Thymus (tissue), 11 donors: ENCODE data around the gene BACH2. TPM values are rescaled to one million over a fixed set of nuclear protein-coding genes. Genes with fewer than 3 reads are reported as not detected.
"Not testable (repeated sequence)": the region's sequence is repeated elsewhere in the genome, so short reads cannot be mapped to it uniquely, and the experiment has no call there.

Experiments used
- DNase-seq, 9 donors: peaks; one replicate each; pipeline ENCODE4 v3.0.0-alpha.2; 2013; ENCODE audit warnings: low spot score in 9 of 9, low read depth in 6 of 9, missing footprints in 1 of 9
- H3K27ac ChIP-seq, 2 donors: one replicate each; pipeline ENCODE4 v1.5.1; 2013; ENCODE audit warnings: control low read depth in 1 of 2, low read depth in 1 of 2, low read length in 1 of 2, mild to moderate bottlenecking in 1 of 2, moderate library complexity in 1 of 2
- H3K27me3 ChIP-seq, 2 donors: one replicate each; pipeline ENCODE4 v1.5.1; 2013; ENCODE audit warnings: low read length in 1 of 2; ENCODE audit not compliant: control insufficient read depth in 2 of 2, insufficient read depth in 1 of 2
- H3K36me3 ChIP-seq, 2 donors: one replicate each; pipeline ENCODE4 v1.5.1; 2013; ENCODE audit warnings: low read length in 1 of 2, mild to moderate bottlenecking in 1 of 2, moderate library complexity in 1 of 2; ENCODE audit not compliant: control insufficient read depth in 2 of 2, insufficient read depth in 2 of 2
- H3K4me1 ChIP-seq, 2 donors: one replicate each; pipeline ENCODE4 v1.5.1; 2013; ENCODE audit warnings: low read length in 2 of 2; ENCODE audit not compliant: control insufficient read depth in 2 of 2, insufficient read depth in 2 of 2
- H3K4me3 ChIP-seq, 2 donors: one replicate each; pipeline ENCODE4 v1.5.1; 2013; ENCODE audit warnings: low read length in 2 of 2, control low read depth in 1 of 2, mild to moderate bottlenecking in 1 of 2
- H3K9me3 ChIP-seq, 2 donors: one replicate each; pipeline ENCODE4 v1.5.1; 2013; ENCODE audit warnings: low read length in 1 of 2, mild to moderate bottlenecking in 1 of 2; ENCODE audit not compliant: control insufficient read depth in 2 of 2, insufficient read depth in 1 of 2
- WGBS: extraction: QIAGEN DNeasy Blood & Tissue Kit; methylation state at CpG from one replicate; pipeline ENCODE4 v1.1.7; 2013; 5-methylcytosine and 5-hydroxymethylcytosine counted together
- polyA plus RNA-seq: library from polyadenylated mRNA; stranded (reverse); fragments of 200-250 nt; gene quantifications from one replicate; pipeline ENCODE4 v1.2.3, GENCODE V29; 2013
- total RNA-seq: library from RNA; stranded (reverse); fragments of 120-200 nt; gene quantifications from one replicate; pipeline ENCODE4 v1.2.4, GENCODE V29; 2013
- donor health status: healthy.

The BACH2 gene
- total and polyA plus RNA-seq, 2 donors, result 12.3 to 12.7 TPM

DNA sequence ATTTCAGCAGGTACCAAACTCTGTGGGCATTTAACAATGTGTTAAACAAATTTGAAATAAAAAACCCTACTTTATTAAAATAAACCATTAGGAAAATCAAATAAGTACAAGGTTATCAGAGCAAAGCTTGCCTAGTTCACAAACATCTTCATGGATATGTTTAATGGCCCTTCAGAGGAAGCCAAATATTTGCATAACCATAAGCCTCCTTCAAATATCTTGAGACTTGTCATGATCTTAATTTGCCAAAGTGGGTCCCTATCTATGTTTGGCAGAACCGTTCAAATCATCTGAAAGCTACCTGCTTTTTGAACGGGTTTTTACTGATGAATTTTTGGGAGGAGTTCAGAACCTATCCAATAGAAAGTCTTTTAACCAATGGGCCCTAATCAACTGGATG lies 176.3 kb downstream of the BACH2 start:
- WGBS, result 96% methylated on average over 2 of the region's 2 CpGs
- no peak overlapping the region for H3K4me3 ChIP-seq

DNA sequence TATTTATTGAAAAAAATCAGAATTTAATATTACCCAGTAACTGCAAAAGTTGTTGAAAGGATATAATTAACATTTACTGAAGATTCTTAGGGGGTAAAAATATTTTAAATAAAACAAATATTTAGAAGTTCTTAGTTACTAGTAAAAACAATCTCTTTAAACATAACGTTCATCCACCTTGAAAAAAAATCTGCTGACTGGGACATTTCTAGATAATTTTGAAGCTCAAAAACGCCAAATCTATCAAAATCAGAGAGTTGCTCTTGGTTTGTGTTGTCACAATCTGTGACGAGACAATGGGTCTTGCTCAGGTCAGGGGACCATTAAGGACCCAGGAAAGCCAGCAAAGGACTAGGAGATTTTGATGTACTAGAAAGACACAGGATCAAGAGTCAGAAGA lies 177.0 kb downstream of the BACH2 start:
- no peaks in the 10 kb centered on the region for H3K36me3 ChIP-seq
- no peak overlapping the region for H3K4me3 ChIP-seq
- H3K9me3 ChIP-seq, result no peaks in the 10 kb centered on the region
- no peak for DNase-seq
- H3K4me1 ChIP-seq, result no peaks in the 10 kb centered on the region
- H3K27me3 ChIP-seq, result no peaks in the 10 kb centered on the region
- whole genome bisulfite sequencing, result 95% methylated on average over 3 of the region's 3 CpGs
- no peak overlapping the region for H3K27ac ChIP-seq

More for the DNA sequence above, 176.3 kb downstream of the BACH2 start:
- Histone ChIP-seq H3K9me3 (no peaks in the 10 kb centered on the region), H3K27ac (no peak overlapping the region), H3K27me3 (no peaks in the 10 kb centered on the region), H3K36me3 (no peaks in the 10 kb centered on the region), H3K4me1 (peaks cover 2% of the 10 kb centered on the region in 2 donors)
- no peak for DNase-seq

DNA sequence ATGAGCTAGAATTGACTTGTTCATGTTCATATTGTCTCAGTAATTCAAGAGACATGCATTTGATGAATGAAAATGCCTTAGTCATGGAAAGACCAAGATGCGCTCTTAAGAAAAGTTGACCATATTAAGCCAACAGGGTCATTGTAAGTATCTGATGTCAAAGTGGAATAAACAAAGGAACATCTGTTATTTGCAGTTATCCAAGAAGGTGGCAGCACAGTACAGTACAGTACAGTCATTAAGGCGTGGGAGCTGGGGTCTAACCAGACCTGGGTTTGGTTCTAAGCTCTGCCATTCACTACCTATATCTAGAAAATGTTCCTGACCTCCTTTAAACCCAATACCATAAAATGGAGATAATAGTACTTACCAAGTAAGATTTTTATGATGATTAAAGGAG lies 178.1 kb downstream of the BACH2 start:
- H3K27me3 ChIP-seq, result no peaks in the 10 kb centered on the region
- no peaks in the 10 kb centered on the region for H3K36me3 ChIP-seq
- WGBS, result 95% methylated on average over 2 of the region's 2 CpGs
- no peak overlapping the region for H3K27ac ChIP-seq
- no peaks in the 10 kb centered on the region for H3K9me3 ChIP-seq
- H3K4me1 ChIP-seq, result no peaks in the 10 kb centered on the region
- DNase-seq, result no peak
- H3K4me3 ChIP-seq, result no peak overlapping the region

DNA sequence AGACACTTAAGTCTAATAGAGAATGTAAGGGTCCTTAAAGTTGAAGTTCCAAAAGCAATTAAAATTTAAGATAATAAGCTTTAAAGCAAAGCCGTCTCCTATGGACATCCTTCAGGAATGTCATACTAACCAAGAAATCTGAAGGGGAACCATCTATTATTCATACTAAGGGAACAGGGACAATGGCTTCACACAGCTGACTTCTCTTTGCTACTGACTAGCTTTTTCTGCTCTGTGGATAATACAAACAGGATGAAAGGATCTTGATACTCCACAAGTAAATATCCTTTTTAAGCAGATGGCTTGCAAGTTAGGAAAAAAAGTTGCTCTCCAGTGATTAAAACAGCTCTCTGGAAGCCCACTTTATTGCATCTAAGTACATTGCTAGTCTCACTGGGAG lies 178.6 kb downstream of the BACH2 start:
- 96% methylated on average over 1 of the region's 1 CpG for WGBS
- Histone ChIP-seq H3K9me3 (no peaks in the 10 kb centered on the region), H3K4me3 (no peak overlapping the region), H3K36me3 (no peaks in the 10 kb centered on the region), H3K27ac (no peak overlapping the region), H3K4me1 (no peaks in the 10 kb centered on the region), H3K27me3 (no peaks in the 10 kb centered on the region)
- DNase-seq, result no peak

DNA sequence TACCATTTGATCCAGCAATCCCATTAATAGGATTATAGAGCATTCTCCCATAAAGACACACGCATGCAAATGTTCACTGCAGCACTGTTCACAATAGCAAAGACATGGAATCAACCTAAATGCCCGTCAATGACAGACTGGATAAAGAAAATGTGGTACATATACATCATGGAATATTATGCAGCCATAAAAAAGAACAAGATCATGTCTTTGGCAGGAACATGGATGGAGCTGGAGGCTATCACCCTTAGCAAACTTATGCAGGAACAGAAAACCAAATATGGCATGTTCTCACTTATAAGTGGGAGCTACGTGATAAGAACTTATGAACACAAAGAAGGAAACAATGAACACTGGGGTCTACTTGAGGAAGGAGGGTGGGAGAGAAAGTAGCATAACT lies 180.5 kb downstream of the BACH2 start:
- not testable (repeated sequence) for H3K9me3 ChIP-seq, DNase-seq, H3K27ac ChIP-seq, H3K27me3 ChIP-seq, H3K36me3 ChIP-seq, H3K4me3 ChIP-seq, H3K4me1 ChIP-seq
- 82% methylated on average over 3 of the region's 3 CpGs for WGBS

DNA sequence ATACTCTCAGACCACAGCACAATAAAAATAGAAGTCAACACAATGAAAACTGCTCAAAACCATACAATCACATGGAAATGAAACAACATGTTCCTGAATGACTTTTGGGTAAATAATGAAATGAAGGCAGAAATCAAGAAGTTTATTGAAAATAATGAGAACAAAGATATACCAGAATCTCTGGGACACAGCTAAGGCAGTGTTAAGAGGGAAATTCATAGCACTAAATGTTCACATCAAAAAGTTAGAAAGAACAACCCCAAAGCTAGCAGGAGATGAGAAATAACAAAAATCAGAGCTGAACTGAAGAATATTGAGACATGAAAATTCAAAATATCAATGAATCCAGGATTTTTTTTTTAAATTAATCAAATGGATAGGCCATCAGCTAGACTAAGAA lies 183.3 kb downstream of the BACH2 start:
- no peak for DNase-seq
- H3K9me3 ChIP-seq, result no peaks in the 10 kb centered on the region
- H3K36me3 ChIP-seq, result no peaks in the 10 kb centered on the region
- no peak overlapping the region for H3K4me3 ChIP-seq
- no peaks in the 10 kb centered on the region for H3K27me3 ChIP-seq
- peaks cover 16 to 20% of the 10 kb centered on the region in 2 donors for H3K4me1 ChIP-seq
- H3K27ac ChIP-seq, result no peak overlapping the region

DNA sequence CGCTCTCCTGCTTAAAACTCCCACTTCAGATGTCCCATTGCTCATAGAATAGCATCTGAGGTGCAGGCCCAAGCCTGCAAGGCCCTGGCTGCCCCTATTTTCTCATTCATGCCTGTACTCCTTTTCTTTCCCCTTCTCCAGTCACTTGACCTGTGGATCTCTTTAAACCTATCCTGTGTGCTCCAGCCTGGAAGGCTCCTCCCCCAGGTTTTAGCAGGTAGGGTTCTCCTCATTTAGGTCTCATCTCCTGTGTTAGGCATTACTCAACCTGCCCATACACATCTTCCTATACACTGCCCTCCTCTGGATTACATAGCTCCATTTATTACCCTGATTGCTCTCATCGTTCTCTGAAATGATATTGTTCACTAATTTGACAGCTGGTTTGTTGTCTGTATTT lies 185.3 kb downstream of the BACH2 start:
- no peak for DNase-seq
- Histone ChIP-seq H3K4me3 (no peak overlapping the region), H3K36me3 (no peaks in the 10 kb centered on the region), H3K27ac (peak overlapping the region; percentile 49 to 53), H3K27me3 (no peaks in the 10 kb centered on the region), H3K9me3 (no peaks in the 10 kb centered on the region), H3K4me1 (peaks cover 19 to 26% of the 10 kb centered on the region in 2 donors)
- 90% methylated on average over 2 of the region's 2 CpGs for WGBS

DNA sequence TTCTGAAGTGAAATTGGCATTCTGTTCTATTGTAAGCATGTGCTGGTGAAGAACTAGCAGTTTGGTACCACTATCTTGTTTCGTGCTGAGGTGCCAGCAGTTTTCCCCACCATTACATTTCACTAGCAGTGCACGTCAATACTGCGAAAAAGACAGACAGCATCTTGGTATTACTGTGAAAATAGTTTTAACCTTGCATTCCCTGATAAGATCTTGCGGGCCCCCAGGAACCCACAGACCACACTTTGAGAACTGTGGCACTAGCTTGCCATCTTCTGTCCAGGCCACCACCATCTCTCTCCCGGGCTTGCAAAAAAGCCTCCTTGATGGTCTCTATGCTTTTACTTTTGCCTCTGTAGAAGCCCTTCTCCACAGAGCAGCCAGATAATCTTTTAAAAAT lies 185.7 kb downstream of the BACH2 start:
- 23% methylated on average over 5 of the region's 5 CpGs for WGBS
- H3K27ac ChIP-seq, result peak overlapping the region; percentile 49 to 53
- peak in 4 of 9 donors; percentile 33 to 73 (median 40) for DNase-seq
- peaks cover 21 to 26% of the 10 kb centered on the region in 2 donors for H3K4me1 ChIP-seq
- no peaks in the 10 kb centered on the region for H3K9me3 ChIP-seq
- H3K27me3 ChIP-seq, result no peaks in the 10 kb centered on the region
- H3K36me3 ChIP-seq, result no peaks in the 10 kb centered on the region
- no peak overlapping the region for H3K4me3 ChIP-seq

DNA sequence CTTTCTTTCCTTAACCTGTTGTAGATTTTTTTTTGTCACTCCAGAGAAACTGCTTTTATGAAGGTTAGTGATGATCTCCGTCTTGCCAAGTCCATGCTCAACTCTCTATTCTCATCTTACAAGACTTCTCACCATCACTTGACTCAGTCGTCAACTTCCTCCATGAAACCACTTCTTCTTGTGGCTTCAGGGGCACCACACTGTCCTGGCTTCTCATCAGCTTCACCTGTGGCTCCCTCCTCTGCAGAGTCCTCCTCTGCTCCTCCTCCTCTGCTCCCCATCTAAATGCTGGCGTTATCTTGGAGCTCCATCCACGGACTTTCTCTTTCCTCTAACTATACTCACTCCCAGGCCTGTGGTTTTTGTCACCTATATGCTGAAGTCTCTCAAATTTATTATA lies 187.5 kb downstream of the BACH2 start:
- DNase-seq, result no peak
- H3K27ac ChIP-seq, result no peak overlapping the region
- H3K27me3 ChIP-seq, result no peaks in the 10 kb centered on the region
- no peaks in the 10 kb centered on the region for H3K9me3 ChIP-seq
- WGBS, result 47% methylated on average over 4 of the region's 4 CpGs
- H3K4me1 ChIP-seq, result peaks cover 21 to 35% of the 10 kb centered on the region in 2 donors
- no peaks in the 10 kb centered on the region for H3K36me3 ChIP-seq
- no peak overlapping the region for H3K4me3 ChIP-seq

DNA sequence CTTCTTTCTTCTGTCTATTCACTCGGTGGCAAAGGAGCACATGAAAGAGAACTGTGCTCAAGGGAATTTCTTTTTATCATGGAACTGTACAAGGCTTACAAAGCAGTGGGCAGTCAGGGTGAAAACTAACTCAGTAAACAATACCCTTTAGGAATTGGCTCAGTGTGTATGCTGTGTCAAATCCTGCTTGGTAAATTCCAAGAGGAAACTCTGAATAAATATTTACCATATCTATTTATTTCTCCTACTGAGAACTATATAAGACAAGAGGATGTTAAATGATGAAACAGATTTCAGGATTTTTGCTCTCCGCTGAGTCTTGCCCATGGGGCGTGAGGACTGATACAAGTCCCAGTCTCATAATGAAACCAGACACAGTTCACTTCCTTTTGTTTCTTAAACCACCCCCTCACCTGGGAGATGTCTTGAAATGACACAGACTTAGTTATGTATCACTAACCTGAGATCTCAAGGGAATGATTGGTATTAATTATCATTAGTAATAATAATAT lies 188.8 kb downstream of the BACH2 start:
- Histone ChIP-seq H3K9me3 (no peaks in the 10 kb centered on the region), H3K4me3 (no peak overlapping the region), H3K4me1 (peaks cover 21 to 35% of the 10 kb centered on the region in 2 donors), H3K27ac (no peak overlapping the region), H3K36me3 (peaks cover 0 to 4% of the 10 kb centered on the region in 2 donors), H3K27me3 (no peaks in the 10 kb centered on the region)
- peak in 1 of 9 donors; percentile 49 for DNase-seq
- 90% methylated on average over 3 of the region's 3 CpGs for WGBS
